D341Med (cell line): Measurements from ENCODE around the gene VEGFD.

Source experiments
- DNase-seq: peaks from one replicate; pipeline ENCODE4 v3.0.0; 2012; ENCODE audit warnings: low spot score

The VEGFD gene, protein sequence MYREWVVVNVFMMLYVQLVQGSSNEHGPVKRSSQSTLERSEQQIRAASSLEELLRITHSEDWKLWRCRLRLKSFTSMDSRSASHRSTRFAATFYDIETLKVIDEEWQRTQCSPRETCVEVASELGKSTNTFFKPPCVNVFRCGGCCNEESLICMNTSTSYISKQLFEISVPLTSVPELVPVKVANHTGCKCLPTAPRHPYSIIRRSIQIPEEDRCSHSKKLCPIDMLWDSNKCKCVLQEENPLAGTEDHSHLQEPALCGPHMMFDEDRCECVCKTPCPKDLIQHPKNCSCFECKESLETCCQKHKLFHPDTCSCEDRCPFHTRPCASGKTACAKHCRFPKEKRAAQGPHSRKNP

DNA sequence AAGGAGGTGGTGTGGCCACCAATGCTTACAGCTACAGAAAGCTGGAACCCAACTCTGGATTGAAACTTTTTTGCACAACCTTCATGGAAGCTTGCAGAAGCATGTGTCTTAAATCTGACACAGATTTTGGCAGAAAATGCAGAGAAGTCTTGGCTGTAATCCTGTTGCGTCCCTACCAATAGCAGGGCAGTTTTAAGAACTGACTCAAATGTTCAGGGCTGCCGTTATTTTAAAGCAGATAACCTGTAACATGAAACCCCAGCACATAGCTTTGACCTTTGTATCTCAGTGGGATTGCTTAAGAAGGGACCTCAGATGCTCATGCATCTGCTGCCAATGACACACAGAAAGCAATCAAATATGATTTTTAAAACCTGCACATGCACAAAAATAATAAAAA is at the start of gene VEGFD:
VEGFD (minus strand) TSS at position 110 of the 400 bp plus-strand sequence. CDS start 467 bp downstream, outside the sequence.
- DNase-seq: no peak

DNA sequence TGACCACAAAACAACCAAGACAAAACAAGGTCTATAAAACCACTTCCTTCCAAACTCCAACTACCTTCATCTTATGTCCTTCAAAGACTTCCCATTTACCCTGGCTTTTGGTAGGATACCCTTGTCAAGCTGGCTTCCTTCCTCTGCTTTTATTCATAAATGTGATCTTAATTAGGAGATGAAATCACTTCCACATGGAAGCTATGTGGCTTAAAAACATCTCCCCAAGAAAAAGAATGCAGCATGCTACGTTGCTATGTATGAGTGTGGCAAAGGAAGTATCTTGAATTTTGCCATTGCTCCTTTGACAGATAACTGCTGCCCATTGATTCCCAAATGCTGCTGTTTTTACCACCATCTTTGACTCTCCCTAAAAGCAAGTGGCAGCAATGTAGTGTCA is 46.4 kb upstream of the VEGFD start:
- no peak for DNase-seq

GRCh38 chrX:15430076-15430475 is 45.9 kb upstream of the VEGFD start:
- no peak for DNase-seq

GRCh38 chrX:15425024-15425423 is 40.8 kb upstream of the VEGFD start:
- no peak for DNase-seq

- no peak for DNase-seq
Measured at GRCh38 chrX:15418707-15419181, 34.5 kb upstream of the VEGFD start.

- no peak for DNase-seq
Measured at GRCh38 chrX:15418041-15418706, 34.0 kb upstream of the VEGFD start.

GRCh38 chrX:15416133-15416993 is 32.1 kb upstream of the VEGFD start:
- DNase-seq: no peak

DNA sequence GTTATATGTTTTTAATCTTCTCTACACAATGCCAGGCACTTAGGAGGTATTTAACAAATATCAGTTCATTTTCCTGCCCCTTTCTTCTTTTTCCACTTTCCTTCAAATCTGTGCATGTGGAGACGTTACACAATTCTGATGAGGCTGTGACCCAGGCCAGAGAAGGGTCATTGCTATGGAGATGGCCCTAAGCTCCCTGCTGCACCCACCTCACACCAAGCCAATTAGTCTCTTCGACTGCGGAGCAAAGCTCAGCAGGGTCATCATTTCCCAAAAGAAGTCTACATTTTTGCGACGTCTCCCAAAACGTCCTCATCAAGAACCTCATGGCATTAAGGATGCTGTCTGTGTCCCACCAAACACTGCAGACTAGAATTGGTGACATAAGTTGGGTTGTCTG is 28.9 kb upstream of the VEGFD start:
- no peak for DNase-seq

DNA sequence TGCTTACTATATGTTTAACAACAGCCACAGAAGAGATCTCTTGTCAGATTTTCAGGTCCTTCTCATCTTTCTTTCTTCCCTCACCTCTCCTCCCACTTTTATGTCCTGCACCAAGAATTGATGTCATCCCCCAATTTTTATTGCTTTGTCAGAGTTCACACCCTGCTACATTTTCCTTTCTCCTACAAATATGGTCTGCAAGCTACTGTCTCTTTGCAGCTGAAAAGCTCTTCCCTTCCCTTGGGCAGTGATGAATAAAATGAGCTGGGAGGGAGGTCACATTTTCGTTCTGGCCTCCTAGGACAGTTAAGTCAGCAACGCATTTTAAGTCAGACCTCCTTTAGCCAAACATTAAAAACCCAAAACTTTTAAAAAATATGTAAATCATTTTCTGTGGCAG is 26.7 kb upstream of the VEGFD start:
- no peak for DNase-seq

GRCh38 chrX:15410430-15410829 is 26.2 kb upstream of the VEGFD start:
- DNase-seq: no peak

- no peak for DNase-seq
Measured at GRCh38 chrX:15405846-15406245, 21.6 kb upstream of the VEGFD start.

- no peak for DNase-seq
Measured at GRCh38 chrX:15404401-15405096, 20.3 kb upstream of the VEGFD start.

DNA sequence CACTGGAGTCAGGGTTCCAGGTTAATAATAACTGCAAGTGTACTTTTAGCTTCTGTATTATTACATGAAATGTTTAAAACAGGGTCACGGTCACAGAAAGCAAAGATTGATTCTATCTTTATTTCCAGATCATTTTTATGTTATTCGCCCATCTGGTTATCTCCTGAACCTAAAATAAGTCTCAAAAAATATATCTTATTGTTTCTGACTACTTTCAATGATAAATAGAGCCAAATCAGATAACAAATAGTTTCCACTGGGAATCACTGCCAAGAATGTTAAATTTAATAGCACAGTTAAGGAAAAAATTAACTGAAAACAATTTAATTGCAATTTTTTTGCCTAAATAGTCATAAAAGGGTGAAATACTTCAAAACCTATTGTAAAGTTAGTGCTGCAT is 17.2 kb upstream of the VEGFD start:
- no peak for DNase-seq

GRCh38 chrX:15399962-15400391 is 15.8 kb upstream of the VEGFD start:
- DNase-seq: no peak

DNA sequence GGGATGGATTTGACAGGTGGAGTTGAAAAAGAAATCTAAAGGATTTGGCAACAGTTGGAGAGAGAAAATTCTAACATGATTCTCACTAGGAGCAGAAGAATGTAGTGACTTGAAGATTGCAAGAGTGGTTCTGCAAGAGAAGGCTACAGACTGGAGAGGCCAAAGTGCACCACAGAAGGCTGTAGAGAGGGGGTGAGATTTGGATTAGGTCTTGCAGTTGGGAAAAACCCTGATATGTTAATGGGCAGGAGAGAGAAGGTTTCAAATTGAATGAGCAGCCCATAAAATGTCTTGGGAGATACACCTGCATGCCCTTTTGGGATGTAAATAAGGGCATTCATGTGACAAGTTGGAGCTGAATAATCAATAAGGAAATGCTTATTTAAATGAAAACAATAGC is 14.7 kb upstream of the VEGFD start:
- no peak for DNase-seq

DNA sequence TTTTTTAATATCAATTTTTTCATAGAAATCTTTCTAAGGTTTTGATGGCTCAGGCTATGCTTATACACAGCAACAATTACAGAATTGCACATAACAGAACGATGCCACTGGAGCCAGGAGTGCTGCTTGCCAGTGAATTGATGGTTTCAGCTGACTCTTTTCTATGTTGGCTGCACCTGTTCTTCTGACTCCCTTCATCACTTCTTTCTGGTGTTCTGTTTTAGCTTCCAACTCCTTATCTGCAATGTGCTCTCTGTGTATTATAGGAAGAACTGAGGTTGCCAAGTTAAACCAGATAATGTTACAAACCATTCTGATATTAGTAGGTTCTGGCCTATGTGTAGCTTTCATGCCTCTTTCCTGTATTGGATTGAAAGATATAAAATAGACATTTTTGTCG is 11.6 kb upstream of the VEGFD start:
- DNase-seq: no peak

- DNase-seq: no peak
Measured at GRCh38 chrX:15391850-15392249, 7.6 kb upstream of the VEGFD start.

- peak; percentile 12 for DNase-seq
Measured at GRCh38 chrX:15382813-15383212, 1.4 kb downstream of the VEGFD start.

DNA sequence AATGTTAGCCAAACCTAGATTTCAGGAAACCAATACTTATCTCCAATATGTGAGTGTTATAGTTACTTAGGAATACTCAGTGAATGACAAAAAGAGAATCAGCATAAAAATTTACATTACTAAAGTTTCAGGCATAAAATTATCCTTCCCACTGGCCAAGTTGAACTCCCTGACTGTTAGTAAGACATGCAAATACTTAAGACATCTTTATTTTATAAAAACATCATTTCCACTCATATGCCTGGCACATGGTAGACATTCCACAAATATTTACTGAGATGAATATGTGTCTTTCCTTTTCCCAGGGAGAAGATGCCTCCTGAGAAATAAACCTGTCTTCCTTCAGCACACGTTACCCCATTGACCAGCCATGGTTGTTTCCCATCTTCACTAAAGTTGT is 7.3 kb downstream of the VEGFD start:
- DNase-seq: no peak

- DNase-seq: no peak
Measured at GRCh38 chrX:15373976-15374375, 10.2 kb downstream of the VEGFD start.

- DNase-seq: no peak
Measured at GRCh38 chrX:15366506-15367352, 17.5 kb downstream of the VEGFD start.
